HG02885 (cell line): Measurements from ENCODE around the gene ISG20.
"Not testable (repeated sequence)": the region's sequence is repeated elsewhere in the genome, so short reads cannot be mapped to it uniquely, and the experiment has no call there.

ENCODE experiments used
- ATAC-seq: cut with Tn5 transposase; IDR thresholded peaks from one replicate; pipeline ENCODE4 v1.9.1; 2021; ENCODE audit warnings: mild to moderate bottlenecking; ENCODE audit not compliant: unreplicated experiment, poor library complexity

Gene ISG20

GRCh38 chr15:88634449-88634848 lies 4.4 kb upstream of the ISG20 start:
- no peak for ATAC-seq

GRCh38 chr15:88635318-88635717 lies 3.5 kb upstream of the ISG20 start:
- ATAC-seq = peak; percentile 36

- no peak for ATAC-seq
Observed at GRCh38 chr15:88636050-88636449, 2.8 kb upstream of the ISG20 start.

GRCh38 chr15:88636654-88637053 lies 2.2 kb upstream of the ISG20 start:
- no peak for ATAC-seq

GRCh38 chr15:88637436-88637835 lies 1.4 kb upstream of the ISG20 start:
- no peak for ATAC-seq

- ATAC-seq = no peak
Observed at GRCh38 chr15:88637841-88638625, 783 bp upstream of the ISG20 start.

GRCh38 chr15:88641959-88642452 lies 3.2 kb downstream of the ISG20 start:
- ATAC-seq = no peak

- not testable (repeated sequence) for ATAC-seq
Observed at GRCh38 chr15:88642514-88642913, 3.7 kb downstream of the ISG20 start.

GRCh38 chr15:88644741-88645140 lies 5.9 kb downstream of the ISG20 start:
- ATAC-seq = no peak

- ATAC-seq = no peak
Observed at GRCh38 chr15:88645171-88646087, 6.6 kb downstream of the ISG20 start.

- no peak for ATAC-seq
Observed at GRCh38 chr15:88646088-88646405, 7.2 kb downstream of the ISG20 start.

GRCh38 chr15:88646951-88647350 lies 8.1 kb downstream of the ISG20 start:
- no peak for ATAC-seq

GRCh38 chr15:88647351-88648105 lies 8.7 kb downstream of the ISG20 start:
- no peak for ATAC-seq

- ATAC-seq = no peak
Observed at GRCh38 chr15:88648357-88649214, 9.8 kb downstream of the ISG20 start.

GRCh38 chr15:88649286-88649733 lies 10.5 kb downstream of the ISG20 start:
- peak; percentile 83 for ATAC-seq

GRCh38 chr15:88649753-88650551 lies 11.1 kb downstream of the ISG20 start:
- no peak for ATAC-seq

GRCh38 chr15:88650556-88650955 lies 11.7 kb downstream of the ISG20 start:
- no peak for ATAC-seq

GRCh38 chr15:88651136-88651732 lies 12.4 kb downstream of the ISG20 start:
- ATAC-seq = no peak
